Erythroblast (primary cell): ENCODE measurements around the gene NPTN.

Experiments
- GATA1 ChIP-seq: IDR thresholded peaks from 2 replicates; pipeline ENCODE4 v1.6.1; 2011; ENCODE audit warnings: low read depth, mild to moderate bottlenecking, control low read depth, low read length, moderate library complexity
- POLR2A ChIP-seq: IDR thresholded peaks from 2 replicates; pipeline ENCODE4 v1.6.1; 2011; ENCODE audit warnings: mild to moderate bottlenecking, low read length

DNA sequence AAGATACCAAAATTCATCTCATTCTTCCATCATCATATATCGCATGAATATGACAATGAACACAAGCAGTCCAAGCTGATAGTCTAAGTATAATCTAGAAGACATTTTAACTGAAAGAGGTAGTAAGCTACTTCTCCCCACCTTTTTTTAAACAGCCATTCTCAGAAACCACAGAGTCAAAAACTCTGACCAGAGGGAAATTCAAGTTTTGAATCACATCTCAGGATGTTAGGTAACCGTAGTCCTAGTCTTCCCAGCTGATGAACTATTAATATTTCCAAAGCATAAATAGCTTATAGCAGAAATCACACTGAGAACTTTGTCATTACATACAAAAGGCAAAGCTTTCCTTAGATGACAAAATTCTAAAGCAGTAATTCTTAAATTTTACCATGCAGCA is 25.8 kb downstream of the NPTN start:
- TF ChIP-seq POLR2A (no peak), GATA1 (no peak)
